ENCODE data around the gene MCUB. TPM values are rescaled to one million over a fixed set of nuclear protein-coding genes. Genes with fewer than 3 reads are reported as not detected.
"Not testable (repeated sequence)": the region's sequence is repeated elsewhere in the genome, so short reads cannot be mapped to it uniquely, and the experiment has no call there.

Gene MCUB
- polyA plus RNA-seq, 2 of the 4 experiments (the other 2 are of a cell fraction): 14.6 to 21.9 TPM

GRCh38 chr4:109578846-109579245 is 18.8 kb downstream of the MCUB start:
- no peak for TF ChIP-seq ZSCAN20 (CRISPR knock-in tag; IDR thresholded peaks at IDR 0.05)
- no peak for TF ChIP-seq BCL3 (IDR thresholded peaks at IDR 0.05)
- TF ChIP-seq, protein P1, sequence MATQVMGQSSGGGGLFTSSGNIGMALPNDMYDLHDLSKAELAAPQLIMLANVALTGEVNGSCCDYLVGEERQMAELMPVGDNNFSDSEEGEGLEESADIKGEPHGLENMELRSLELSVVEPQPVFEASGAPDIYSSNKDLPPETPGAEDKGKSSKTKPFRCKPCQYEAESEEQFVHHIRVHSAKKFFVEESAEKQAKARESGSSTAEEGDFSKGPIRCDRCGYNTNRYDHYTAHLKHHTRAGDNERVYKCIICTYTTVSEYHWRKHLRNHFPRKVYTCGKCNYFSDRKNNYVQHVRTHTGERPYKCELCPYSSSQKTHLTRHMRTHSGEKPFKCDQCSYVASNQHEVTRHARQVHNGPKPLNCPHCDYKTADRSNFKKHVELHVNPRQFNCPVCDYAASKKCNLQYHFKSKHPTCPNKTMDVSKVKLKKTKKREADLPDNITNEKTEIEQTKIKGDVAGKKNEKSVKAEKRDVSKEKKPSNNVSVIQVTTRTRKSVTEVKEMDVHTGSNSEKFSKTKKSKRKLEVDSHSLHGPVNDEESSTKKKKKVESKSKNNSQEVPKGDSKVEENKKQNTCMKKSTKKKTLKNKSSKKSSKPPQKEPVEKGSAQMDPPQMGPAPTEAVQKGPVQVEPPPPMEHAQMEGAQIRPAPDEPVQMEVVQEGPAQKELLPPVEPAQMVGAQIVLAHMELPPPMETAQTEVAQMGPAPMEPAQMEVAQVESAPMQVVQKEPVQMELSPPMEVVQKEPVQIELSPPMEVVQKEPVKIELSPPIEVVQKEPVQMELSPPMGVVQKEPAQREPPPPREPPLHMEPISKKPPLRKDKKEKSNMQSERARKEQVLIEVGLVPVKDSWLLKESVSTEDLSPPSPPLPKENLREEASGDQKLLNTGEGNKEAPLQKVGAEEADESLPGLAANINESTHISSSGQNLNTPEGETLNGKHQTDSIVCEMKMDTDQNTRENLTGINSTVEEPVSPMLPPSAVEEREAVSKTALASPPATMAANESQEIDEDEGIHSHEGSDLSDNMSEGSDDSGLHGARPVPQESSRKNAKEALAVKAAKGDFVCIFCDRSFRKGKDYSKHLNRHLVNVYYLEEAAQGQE (IDR thresholded peaks at IDR 0.05): no peak
- no peak for TF ChIP-seq CEBPB (IDR thresholded peaks at IDR 0.05)
- no peak for TF ChIP-seq JUN (IDR thresholded peaks at IDR 0.05)
- TF ChIP-seq JUNB (IDR thresholded peaks at IDR 0.05): no peak
- no peak for TF ChIP-seq HEYL (CRISPR knock-in tag; IDR thresholded peaks at IDR 0.05)
- no peak for TF ChIP-seq POLR2A (IDR thresholded peaks at IDR 0.05; ENCODE audit: low read length)
- POLR2A ChIA-PET: no interaction called here
- Histone ChIP-seq H3K4me1 (no peaks in the 10 kb centered on the region), H3K4me2 (no peak overlapping the region), H3K27ac (no peak overlapping the region), H3K9me3 (no peaks in the 10 kb centered on the region), H3K4me3 (no peak overlapping the region)
- ATAC-seq: no peak
- WGBS (ENCODE audit: missing lambda C conversion rate): 89% methylated on average over 3 of the region's 3 CpGs
- no peak for FAIRE-seq
- DNase-seq (ENCODE audit: low read depth in 1 of 2, low spot score in 1 of 2): no peak
- CTCF ChIA-PET: no interaction called here

DNA sequence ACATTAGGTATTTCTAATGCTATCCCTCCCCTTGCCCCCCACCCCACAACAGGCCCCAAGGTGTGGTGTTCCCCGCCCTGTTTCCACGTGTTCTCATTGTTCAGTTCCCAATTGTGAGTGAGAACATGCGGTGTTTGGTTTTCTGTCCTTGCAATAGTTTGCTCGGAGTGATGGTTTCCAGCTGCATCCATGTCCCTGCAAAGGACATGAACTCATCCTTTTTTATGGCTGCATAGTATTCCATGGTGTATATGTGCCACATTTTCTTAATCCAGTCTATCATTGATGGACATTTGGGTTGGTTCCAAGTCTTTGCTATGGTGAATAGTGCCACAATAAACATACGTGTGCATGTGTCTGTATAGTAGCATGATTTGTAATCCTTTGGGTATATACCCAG is 20.0 kb downstream of the MCUB start:
- 90% methylated on average over 5 of the region's 5 CpGs for WGBS (ENCODE audit: missing lambda C conversion rate)
- FAIRE-seq; H3K27ac ChIP-seq; DNase-seq (ENCODE audit: low read depth in 1 of 2, low spot score in 1 of 2); H3K4me3 ChIP-seq; H3K4me1 ChIP-seq; H3K4me2 ChIP-seq; H3K9me3 ChIP-seq; ATAC-seq; POLR2A ChIA-PET: not testable (repeated sequence)
- CTCF ChIA-PET: interaction anchor here (0.6 kb wide), 1 partner anchor 11 kb away, joined by 3 read pairs; no protein-coding TSS in a partner anchor

DNA sequence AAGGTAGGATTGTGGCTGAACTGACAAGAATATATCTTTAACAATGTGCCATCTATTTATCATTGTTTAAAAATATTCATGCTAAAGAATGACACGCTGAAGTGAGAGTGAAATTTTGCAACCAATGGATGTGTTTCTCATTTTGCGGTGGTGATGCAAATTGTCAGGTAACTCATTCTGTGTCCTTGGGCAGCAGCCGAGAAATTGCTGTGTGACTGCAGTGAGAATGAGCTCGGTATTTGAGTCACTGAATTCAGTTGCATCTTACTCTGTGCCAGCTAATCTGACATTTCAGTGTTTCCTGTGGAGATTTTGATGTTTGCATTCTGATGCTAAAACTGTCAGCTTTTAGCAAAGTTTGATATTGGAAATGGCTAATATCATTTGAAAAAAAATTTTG is 28.1 kb downstream of the MCUB start:
- no peak for FAIRE-seq
- ChIA-PET POLR2A (no interaction called here), CTCF (no interaction called here)
- Histone ChIP-seq H3K4me2 (no peak overlapping the region), H3K27ac (no peak overlapping the region), H3K4me3 (no peak overlapping the region), H3K4me1 (no peaks in the 10 kb centered on the region), H3K9me3 (no peaks in the 10 kb centered on the region)
- 71% methylated on average over 4 of the region's 4 CpGs for WGBS (ENCODE audit: missing lambda C conversion rate)
- ATAC-seq: no peak
- no peak for DNase-seq (ENCODE audit: low read depth in 1 of 2, low spot score in 1 of 2)
- TF ChIP-seq, protein P2, sequence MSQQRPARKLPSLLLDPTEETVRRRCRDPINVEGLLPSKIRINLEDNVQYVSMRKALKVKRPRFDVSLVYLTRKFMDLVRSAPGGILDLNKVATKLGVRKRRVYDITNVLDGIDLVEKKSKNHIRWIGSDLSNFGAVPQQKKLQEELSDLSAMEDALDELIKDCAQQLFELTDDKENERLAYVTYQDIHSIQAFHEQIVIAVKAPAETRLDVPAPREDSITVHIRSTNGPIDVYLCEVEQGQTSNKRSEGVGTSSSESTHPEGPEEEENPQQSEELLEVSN (IDR thresholded peaks at IDR 0.05; ENCODE audit: borderline replicate concordance, low read depth): no peak

- no peaks in the 10 kb centered on the region for H3K4me1 ChIP-seq
- ChIA-PET POLR2A (no interaction called here), CTCF (no interaction called here)
- no peak for ATAC-seq
- no peak overlapping the region for H3K4me2 ChIP-seq
- TF ChIP-seq ZC3H11A (IDR thresholded peaks at IDR 0.05) (no peak), MAX (IDR thresholded peaks at IDR 0.05) (no peak), SREBF2 (IDR thresholded peaks at IDR 0.05) (no peak), MYC (IDR thresholded peaks at IDR 0.05; ENCODE audit: borderline replicate concordance, low read length) (no peak), FOXS1 (CRISPR knock-in tag; IDR thresholded peaks at IDR 0.05) (no peak), RAD21 (conservative IDR thresholded peaks at IDR 0.05 in 1 of 2, IDR thresholded peaks at IDR 0.05 in 1 of 2) (no peak)
- TF ChIP-seq, protein P3, sequence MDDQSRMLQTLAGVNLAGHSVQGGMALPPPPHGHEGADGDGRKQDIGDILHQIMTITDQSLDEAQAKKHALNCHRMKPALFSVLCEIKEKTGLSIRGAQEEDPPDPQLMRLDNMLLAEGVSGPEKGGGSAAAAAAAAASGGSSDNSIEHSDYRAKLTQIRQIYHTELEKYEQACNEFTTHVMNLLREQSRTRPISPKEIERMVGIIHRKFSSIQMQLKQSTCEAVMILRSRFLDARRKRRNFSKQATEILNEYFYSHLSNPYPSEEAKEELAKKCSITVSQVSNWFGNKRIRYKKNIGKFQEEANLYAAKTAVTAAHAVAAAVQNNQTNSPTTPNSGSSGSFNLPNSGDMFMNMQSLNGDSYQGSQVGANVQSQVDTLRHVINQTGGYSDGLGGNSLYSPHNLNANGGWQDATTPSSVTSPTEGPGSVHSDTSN (IDR thresholded peaks at IDR 0.05): no peak
- H3K27ac ChIP-seq: no peak overlapping the region
- no peak for DNase-seq (ENCODE audit: low read depth in 1 of 2, low spot score in 1 of 2)
- 97% methylated on average over 2 of the region's 2 CpGs for WGBS (ENCODE audit: missing lambda C conversion rate)
- no peaks in the 10 kb centered on the region for H3K9me3 ChIP-seq
- no peak overlapping the region for H3K4me3 ChIP-seq
- no peak for FAIRE-seq
Measured at GRCh38 chr4:109589119-109589518, 29.1 kb downstream of the MCUB start.

All from A549 (cell line).